Inferior parietal cortex (tissue), 1 donor: Measurements from ENCODE around the gene RNF223.
A peak's percentile ranks its signal among the peaks of the same experiment; 100 is the strongest.
"Not testable (repeated sequence)": the region's sequence is repeated elsewhere in the genome, so short reads cannot be mapped to it uniquely, and the experiment has no call there.

Experiments used
- DNase-seq: peaks from one replicate; pipeline ENCODE4 v3.0.0-alpha.2; 2016; ENCODE audit errors: extremely low spot score

The RNF223 gene

GRCh38 chr1:1060281-1061000 is 13.7 kb downstream of the RNF223 start:
- no peak for DNase-seq

GRCh38 chr1:1059494-1060280 is 14.4 kb downstream of the RNF223 start:
- DNase-seq = peak; percentile 74

DNA sequence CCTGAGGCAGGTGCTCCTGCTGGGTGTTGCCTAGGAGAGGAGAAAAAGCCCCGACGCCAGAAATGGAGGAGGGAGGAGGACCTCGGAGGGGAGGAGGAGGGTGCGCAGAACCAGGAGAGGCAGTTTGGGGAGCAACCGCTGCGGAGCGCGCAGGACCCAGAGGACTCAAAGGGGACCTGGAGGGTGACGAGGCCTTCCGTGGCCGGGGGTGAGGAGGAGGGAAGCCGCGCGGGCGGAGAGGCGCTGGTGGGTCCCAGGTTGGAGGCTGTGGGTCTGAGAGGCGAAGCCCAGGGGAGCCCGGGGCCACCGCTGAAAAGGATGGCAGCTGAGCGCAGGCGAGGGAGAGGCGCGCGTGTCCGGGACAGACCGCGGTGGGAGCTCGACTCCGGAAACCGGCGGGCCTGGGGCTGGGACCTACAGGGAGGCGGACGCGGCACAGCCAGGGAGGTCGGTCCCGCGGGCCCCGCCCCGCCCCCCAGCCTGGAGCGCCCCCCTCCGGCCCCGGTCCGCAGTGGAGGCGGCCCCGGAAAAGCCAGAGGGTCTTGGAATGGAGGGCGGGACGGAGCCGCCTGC is 15.1 kb downstream of the RNF223 start:
- DNase-seq = no peak

GRCh38 chr1:1058088-1058905 is 15.8 kb downstream of the RNF223 start:
- DNase-seq = no peak

DNA sequence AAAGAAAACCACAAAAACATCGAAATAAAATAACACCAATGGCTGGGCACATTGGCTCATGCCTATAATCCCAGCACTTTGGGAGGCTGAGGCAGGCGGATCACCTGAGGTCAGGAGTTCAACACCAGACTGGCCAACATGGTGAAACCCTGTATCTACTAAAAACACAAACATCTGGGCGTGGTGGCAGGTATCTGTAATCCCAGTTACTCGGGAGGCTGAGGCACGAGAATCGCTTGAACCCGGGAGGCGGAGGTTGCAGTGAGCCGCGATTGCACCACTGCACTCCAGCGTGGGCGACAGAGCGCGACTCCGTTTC is 16.4 kb downstream of the RNF223 start:
- DNase-seq = not testable (repeated sequence)

DNA sequence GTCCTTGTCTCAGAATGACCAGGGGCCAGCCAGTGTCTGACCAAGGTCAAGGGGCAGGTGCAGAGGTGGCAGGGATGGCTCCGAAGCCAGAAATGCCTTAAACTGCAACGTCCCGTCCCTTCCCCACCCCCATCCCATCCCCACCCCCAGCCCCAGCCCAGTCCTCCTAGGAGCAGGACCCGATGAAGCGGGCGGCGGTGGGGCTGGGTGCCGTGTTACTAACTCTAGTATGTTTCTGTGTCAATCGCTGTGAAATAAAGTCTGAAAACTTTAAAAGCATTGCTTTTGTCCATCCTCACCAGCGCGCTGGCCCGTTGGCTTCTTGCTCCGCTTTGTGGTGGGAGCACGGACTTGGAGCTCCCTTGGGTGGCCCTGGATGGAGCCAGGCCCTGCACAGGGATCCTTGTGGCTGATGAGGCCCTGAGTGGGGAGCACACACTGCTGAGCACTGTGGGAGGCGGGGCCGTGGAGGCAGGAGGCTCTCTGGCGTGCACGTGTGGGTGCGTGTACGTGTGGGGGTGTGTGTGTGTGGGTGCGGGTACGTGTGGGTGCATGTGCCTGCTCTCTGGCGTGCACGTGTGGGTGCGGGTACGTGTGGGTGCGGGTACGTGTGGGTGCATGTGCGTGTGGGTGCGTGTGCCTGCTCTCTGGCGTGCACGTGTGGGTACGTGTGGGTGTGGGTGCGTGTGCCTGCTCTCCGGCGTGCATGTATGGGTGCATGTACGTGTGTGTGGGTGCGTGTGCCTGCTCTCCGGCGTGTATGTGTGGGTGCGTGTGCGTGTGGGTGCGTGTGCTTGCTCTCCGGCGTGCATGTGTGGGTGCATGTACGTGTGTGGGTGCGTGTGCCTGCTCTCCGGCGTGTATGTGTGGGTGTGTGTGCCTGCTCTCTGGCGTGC is 18.0 kb downstream of the RNF223 start:
- no peak for DNase-seq

DNA sequence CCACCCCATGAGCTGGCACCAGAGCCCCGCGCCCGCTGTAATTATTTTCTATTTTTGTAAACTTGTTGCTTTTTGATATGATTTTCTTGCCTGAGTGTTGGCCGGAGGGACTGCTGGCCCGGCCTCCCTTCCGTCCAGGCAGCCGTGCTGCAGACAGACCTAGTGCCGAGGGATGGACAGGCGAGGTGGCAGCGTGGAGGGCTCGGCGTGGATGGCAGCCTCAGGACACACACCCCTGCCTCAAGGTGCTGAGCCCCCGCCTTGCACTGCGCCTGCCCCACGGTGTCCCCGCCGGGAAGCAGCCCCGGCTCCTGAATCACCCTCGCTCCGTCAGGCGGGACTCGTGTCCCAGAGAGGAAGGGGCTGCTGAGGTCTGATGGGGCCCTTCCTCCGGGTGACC is 19.1 kb downstream of the RNF223 start:
- no peak for DNase-seq

DNA sequence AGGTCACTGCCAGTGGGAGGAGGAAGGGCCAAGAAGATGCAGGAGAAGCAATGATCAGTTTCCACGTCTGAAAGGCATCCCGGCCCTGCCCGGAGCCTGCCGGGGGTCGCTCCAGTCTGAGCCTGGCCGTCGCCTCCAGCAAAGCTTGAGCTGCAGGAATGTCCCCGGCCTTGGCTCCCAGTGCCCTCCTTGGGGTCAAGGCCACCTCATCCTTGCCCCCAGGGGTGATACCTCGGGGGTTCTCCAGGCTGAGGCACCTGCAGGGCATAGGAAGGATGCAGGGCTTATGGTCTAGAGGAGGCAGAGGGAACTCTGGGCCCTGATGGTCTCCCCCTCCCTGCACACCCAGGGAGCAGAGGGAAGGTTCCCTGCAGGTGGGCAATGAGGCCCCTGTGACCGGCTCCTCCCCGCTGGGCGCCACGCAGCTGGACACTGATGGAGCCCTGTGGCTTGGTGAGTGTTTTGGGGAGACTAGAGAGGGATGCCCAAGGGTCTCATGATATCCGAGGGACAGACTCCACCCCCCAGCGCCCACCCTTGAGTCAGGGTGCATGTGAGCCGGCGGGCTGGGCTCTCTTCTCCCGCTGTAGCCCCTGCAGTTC is 19.9 kb downstream of the RNF223 start:
- DNase-seq = no peak

GRCh38 chr1:1053682-1054081 is 20.4 kb downstream of the RNF223 start:
- no peak for DNase-seq

DNA sequence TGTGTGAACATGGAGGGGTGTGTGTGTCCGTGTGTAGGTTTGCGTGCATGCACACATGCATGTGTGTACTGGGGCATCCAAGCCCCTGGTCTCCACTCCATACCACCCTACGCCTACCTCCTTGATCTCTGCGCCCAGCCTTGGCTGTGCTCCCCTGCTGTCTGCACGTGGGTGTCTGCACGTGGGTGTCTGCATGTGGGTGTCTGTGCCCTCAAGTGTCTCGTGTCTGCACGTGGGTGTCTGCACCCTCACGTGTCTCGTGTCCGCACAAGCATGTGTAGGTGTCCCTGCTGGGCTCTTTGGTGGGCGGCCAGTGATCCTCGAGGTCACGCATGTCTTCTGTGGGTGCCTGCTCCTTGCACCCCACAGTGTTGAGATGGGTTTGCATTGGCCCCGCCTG is 21.1 kb downstream of the RNF223 start:
- no peak for DNase-seq

DNA sequence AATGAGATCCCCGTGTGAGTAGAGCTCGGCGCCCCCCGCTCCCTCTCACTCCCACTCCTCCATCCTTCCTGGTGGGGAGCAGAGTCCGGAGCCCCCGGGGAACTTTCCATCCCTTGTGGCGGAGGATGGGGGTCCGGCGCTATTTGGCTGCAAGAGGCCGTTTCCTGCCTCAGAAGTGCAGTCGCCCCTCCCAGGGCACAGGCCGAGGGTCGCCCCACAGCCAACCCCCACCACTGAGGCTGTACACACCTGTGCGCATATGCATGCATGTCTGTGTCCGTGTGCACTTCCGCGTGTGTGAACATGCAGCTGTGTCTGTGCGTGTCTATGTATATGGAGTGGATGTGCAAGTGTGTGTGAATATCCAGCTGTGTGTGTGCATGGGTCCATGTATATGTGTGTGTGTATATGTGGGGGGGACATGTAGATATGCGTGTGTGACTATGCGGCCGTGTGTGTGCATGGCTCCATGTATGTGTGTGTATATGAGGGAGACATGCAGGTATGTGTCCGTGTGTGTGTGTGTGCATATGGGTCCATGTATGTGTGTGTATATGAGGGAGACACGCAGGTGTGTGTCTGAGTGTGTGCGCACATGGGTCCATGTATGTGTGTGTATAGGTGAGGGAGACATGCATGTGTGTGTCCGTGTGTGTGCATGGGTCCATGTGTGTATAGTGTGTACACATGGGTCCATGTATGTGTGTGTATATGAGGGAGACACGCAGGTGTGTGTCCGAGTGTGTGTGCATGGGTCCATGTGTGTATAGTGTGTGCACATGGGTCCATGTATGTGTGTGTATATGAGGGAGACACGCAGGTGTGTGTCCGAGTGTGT is 21.9 kb downstream of the RNF223 start:
- no peak for DNase-seq

- DNase-seq = no peak
Observed at GRCh38 chr1:1051127-1051810, 22.8 kb downstream of the RNF223 start.

GRCh38 chr1:1050577-1051052 is 23.5 kb downstream of the RNF223 start:
- no peak for DNase-seq

DNA sequence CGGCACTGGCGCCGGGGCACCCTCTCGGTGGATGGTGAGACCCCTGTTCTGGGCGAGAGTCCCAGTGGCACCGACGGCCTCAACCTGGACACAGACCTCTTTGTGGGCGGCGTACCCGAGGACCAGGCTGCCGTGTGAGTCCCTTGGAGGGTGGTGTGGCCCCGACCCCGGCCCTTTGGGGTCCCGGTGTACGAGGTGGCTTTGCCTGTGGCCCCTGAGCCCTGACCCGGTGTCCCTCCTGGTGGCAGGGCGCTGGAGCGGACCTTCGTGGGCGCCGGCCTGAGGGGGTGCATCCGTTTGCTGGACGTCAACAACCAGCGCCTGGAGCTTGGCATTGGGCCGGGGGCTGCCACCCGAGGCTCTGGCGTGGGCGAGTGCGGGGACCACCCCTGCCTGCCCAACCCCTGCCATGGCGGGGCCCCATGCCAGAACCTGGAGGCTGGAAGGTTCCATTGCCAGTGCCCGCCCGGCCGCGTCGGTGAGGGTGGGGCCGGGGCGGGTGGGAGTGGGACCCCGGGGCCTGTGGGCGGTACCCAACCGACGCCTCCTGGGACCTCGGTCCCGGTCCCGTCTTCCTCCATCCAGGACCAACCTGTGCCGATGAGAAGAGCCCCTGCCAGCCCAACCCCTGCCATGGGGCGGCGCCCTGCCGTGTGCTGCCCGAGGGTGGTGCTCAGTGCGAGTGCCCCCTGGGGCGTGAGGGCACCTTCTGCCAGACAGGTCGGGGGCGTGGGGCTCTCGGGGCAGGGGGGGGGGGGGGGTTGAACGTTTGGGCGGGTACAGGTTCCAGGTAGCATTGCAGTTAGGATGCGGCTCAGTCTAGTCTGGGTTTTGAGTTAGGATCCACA is 24.6 kb downstream of the RNF223 start:
- DNase-seq = no peak

DNA sequence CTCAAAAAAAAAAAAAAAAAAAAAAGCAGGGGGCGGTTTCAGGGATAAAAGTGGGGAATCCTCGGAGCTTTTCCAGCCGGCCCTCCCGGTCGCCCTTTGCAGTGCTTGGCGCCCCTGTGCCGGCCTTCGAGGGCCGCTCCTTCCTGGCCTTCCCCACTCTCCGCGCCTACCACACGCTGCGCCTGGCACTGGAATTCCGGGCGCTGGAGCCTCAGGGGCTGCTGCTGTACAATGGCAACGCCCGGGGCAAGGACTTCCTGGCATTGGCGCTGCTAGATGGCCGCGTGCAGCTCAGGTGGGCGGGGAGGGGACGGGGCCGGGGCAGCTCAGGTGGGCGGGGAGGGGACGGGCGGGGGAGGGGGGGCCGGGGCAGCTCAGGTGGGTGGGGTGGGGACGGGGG is 25.3 kb downstream of the RNF223 start:
- DNase-seq = no peak

GRCh38 chr1:1047963-1048362 is 26.1 kb downstream of the RNF223 start:
- DNase-seq = no peak

- no peak for DNase-seq
Observed at GRCh38 chr1:1047407-1047806, 26.7 kb downstream of the RNF223 start.

GRCh38 chr1:1046767-1047166 is 27.3 kb downstream of the RNF223 start:
- DNase-seq = no peak
